ENCODE results near the gene AVPR1A. TPM values are rescaled to one million over a fixed set of nuclear protein-coding genes. Genes with fewer than 3 reads are reported as not detected.
"Not testable (repeated sequence)": the region's sequence is repeated elsewhere in the genome, so short reads cannot be mapped to it uniquely, and the experiment has no call there.

Gene AVPR1A
- not detected in 2 replicates for total RNA-seq (2014; rRNA removed; shearing (Covaris generic))
- polyA plus RNA-seq (2015; cell fraction: cytosol; rRNA removed), result not detected in 2 replicates
- not detected in 2 replicates for polyA plus RNA-seq (2015; cell fraction: nucleus; rRNA removed)

GRCh38 chr12:63150713-63151622 lies at the start of gene AVPR1A:
Gene AVPR1A (minus strand): TSS chr12:63151201. CDS start chr12:63150836, 365 bp downstream.
- no peak for DNase-seq (ENCODE audit: low read depth)

GRCh38 chr12:63196168-63196567 lies 45.2 kb upstream of the AVPR1A start:
- DNase-seq (ENCODE audit: low read depth), result no peak

DNA sequence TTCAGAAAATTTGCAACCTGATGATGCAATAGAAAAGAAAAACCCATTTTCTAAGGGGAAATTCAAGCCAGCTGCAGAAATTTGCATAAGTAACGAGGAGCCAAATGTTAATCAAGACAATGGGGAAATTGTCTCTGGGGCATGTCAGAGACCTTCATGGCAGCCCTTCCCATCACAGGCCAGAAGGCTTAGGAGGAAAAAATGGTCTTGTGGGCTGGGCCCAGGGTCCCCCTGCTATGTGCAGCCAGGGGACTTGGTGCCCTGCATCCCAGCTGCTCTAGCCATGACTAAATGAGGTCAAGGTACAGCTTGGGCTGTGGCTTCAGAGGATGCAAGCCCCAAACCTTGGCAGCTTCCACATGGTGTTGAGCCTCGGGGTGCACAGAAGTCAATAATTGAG lies 28.2 kb upstream of the AVPR1A start:
- DNase-seq (ENCODE audit: low read depth), result no peak

- DNase-seq (ENCODE audit: low read depth), result no peak
These were observed 19.3 kb upstream of the AVPR1A start for GRCh38 chr12:63170321-63170720.

- not testable (repeated sequence) for DNase-seq (ENCODE audit: low read depth)
These were observed 16.7 kb upstream of the AVPR1A start for GRCh38 chr12:63167741-63168140.

DNA sequence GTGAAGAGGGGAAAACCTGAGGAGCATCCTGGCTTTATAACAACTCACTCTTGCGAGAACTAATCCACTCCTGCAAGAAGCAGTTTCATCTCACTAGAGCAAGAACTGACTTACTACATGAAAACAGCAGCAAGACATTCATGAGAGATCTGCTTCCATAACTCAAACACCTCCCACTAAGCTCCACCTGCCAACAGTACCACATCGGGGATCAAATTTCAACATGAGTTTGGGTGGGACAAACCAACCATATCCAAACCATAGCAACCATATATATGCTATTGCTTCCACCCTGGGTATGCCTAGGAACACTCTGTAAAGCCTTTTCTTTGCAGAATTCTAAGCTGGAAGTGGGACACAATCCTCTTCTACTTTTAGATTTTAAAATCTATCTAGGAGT lies 13.9 kb upstream of the AVPR1A start:
- DNase-seq (ENCODE audit: low read depth), result no peak

- no peak for DNase-seq (ENCODE audit: low read depth)
These were observed 12.5 kb upstream of the AVPR1A start for GRCh38 chr12:63163541-63163940.

DNA sequence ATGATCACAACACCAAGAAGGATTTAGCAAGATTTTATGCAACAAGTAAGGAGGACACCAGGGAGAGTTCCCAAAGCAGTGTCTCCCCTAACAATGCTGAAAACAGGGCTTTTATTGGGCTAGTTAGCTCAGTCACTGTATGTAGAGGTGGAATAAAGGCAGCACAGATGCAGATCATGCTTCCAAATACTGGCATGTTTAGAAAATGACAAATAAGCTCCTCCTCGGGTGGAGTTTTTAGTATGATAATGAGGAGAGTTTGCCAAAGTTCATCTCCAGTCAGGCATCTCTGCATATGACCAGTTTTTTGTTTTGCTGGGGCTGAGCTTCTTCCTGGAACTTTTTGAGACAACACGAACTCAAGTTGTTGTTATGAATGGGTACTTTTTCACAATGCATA lies 4.4 kb upstream of the AVPR1A start:
- no peak for DNase-seq (ENCODE audit: low read depth)

GRCh38 chr12:63154560-63154959 lies 3.6 kb upstream of the AVPR1A start:
- DNase-seq (ENCODE audit: low read depth), result no peak

DNA sequence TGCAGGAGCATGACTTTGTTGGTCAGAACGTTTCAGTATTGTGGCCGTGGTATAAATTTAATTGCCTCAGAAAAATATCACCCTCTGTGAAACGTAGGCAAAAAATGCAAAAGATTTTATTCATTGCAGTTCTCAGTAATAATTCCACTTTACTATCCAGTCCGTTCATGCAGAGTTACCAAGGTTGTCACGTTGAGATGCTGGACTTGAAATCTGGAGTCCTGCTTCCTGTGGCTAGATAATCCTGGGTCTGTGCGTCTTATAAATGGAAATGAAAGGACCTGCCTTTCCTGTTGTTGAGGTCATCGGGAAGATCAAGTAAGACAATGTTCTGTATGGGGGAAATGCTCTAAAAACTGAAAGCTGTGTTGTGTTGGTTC lies 1.3 kb upstream of the AVPR1A start:
- DNase-seq (ENCODE audit: low read depth), result no peak

DNA sequence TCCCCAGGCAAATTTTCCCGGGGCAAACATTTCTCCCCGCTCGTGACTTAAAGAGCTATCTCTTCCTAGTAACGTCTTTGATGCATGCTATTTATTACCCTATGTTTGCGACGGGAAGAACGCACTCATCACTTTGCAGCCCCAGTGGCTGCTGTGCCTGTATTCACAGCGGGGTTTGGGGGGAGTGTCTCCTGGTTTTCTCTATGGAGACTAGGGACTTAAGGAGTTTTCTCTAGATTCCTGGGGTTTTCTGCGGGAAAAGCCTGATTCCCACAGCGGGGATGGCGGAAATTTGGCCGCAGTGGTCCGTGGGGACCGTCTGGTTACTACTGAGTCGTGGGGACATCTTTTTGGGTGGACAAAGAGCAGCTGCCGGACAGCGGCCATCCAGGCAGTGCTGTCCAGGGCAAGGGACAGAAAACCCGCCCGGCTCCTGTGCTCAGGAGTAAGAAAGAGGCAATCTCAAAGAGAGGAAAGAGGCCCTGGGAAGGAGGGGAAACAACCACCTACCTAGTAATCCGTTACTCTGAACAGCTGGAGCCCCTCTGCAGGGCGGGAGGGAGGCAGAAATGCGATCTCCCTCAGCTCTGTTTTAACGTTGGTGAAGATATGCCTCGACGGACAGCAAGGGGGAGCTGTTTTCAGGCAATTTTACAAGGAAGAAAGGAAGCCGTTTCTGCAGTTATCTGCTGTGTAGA lies 771 bp upstream of the AVPR1A start:
- DNase-seq (ENCODE audit: low read depth), result peak; percentile 42

DNA sequence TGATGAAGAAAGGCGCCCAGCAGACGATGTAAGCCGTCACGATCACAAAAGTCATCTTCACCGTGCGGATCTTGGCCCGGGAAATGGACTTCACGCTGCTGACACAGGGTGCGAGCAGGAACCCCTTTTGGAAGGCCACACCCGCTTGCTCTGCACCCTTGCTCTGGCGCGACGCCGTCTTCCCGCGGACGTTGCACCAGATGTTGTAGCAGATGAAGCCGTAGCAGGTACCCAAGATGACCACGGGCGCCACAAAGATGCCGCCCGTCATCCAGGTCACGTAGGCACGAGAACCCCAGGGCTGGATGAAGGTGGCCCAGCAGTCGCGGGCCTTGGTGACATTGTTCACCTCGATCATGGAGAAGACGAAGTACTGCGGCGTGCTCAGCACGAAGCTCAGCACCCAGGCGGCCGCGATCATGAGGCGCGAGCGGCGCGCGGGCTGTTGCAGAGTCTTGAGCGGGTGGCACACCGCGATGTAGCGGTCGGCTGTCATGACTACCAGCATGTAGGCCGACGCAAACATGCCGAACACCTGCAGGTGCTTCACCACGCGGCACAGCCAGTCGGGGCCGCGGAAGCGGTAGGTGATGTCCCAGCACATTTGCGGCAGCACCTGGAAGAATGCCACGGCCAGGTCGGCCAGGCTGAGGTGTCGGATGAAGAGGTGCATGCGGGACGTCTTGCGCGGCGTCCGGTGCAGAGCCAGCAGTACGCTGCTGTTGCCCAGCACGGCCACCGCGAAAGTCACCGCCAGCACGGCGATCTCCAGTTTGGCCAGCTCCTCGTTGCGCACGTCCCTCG lies 890 bp downstream of the AVPR1A start:
- no peak for DNase-seq (ENCODE audit: low read depth)

DNA sequence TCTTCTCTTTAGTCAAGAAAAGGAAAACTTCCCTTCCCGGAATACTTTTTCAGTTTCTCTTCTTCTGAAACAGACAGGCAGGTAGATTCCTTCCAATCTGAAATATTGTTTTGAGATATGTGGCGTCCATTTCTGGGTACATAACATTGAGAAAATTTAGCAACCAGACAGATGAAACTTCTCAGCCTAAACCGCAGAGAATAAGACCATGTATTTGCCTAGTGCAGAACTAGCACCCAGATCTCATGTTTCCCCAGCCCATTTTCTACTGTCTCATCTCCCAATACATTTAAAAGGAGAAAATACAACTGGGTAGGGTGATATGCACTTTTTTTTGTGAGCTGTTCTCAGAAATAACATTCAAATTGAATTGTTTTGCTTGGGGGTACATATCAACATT lies 6.4 kb downstream of the AVPR1A start:
- DNase-seq (ENCODE audit: low read depth), result no peak

DNA sequence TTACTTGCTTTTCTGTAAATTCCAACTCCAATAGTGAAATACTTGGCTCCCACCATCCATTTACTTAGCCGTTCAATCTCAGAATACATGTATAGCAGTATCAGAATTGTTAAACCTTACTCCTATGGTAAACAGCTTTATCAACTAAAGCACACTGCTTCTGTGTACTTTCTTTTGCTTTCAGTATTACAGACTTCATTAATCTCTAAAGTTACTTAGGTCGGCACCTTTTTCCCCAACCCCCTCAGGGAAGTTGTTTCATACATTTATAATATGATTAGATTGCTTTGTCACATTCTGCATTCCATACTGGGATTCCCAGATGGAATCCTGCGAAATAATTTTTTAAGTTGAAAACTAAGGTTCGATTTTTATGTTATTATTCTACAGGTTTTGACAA lies 12.5 kb downstream of the AVPR1A start:
- DNase-seq (ENCODE audit: low read depth), result no peak

DNA sequence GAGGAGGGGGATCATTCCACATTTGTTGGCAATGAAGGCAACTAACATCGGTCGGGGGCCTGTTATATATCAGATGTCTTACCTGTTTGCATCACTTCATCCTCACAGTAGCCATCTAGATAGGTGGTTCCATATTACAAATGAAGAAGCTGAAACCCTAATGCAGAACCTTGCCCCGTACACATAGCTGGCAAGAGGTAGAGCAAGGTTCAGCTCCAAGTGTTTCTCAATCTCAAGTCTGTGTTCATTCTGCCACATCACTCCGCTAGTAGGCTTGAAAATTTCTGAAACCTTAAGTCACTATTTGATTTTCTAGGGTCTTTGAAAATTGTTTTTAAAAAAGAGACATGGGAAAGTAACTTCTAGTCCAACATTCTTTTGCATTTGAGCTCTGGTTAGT lies 17.0 kb downstream of the AVPR1A start:
- no peak for DNase-seq (ENCODE audit: low read depth)

GRCh38 chr12:63132201-63132600 lies 18.8 kb downstream of the AVPR1A start:
- DNase-seq (ENCODE audit: low read depth), result no peak

DNA sequence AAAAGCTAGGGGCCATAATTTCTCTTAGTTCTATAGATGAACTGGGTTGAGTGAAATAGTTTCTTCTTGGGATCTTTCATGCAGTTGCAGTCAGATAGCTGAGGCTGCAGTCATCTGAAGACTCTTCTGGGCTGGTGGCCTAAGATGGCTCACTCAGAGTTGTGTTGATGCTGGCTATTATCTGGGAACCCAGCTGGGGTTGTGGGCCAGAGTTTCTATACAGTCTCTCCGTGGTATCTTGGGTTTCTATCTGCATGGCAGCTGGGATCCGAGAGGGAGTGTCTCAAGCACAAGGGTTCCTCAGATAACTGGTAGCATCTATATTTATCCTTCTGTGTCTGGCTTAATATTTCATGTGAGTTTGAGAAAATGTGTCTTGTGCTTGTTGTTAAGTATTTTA lies 21.1 kb downstream of the AVPR1A start:
- DNase-seq (ENCODE audit: low read depth), result no peak

- no peak for DNase-seq (ENCODE audit: low read depth)
These were observed 26.2 kb downstream of the AVPR1A start for GRCh38 chr12:63124778-63125177.

GRCh38 chr12:63103494-63104131 lies 47.4 kb downstream of the AVPR1A start:
- no peak for DNase-seq (ENCODE audit: low read depth)

- DNase-seq (ENCODE audit: low read depth), result no peak
These were observed 49.1 kb downstream of the AVPR1A start for GRCh38 chr12:63101920-63102319.

DNA sequence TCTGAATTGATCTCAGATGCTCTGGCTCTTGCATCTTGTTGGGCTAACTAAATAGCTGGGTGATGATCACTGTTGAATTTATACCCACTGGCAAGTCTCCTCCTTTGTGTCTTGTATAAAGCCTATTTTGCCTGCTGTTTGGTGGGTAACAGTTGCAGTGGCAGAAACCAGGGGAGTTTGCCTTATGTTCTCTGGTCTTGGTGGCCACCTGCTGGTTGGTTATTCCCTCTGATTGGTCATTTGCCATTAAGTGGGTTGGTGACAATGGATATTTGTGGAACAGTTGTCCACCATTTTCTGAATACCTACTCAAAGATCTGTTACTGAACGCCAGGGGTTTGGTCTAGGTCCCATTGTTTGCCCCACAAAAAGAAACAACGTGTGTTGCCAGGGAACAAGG lies 52.1 kb downstream of the AVPR1A start:
- no peak for DNase-seq (ENCODE audit: low read depth)

Data from HT1080 (cell line).